ENCODE measurements around the gene CUL4A. TPM values are rescaled to one million over a fixed set of nuclear protein-coding genes. Genes with fewer than 3 reads are reported as not detected.

Gene CUL4A
- total and polyA plus RNA-seq, 2 experiments from 2014 or later, result 52.2 to 85.3 TPM

GRCh38 chr13:113203507-113204377, 5.7 kb upstream of the CUL4A start:
- no peak overlapping the region for H3K4me3 ChIP-seq
- WGBS (ENCODE audit: low lambda C conversion rate, missing lambda C conversion rate), result 84% methylated on average over 12 of the region's 12 CpGs
- DNase-seq (ENCODE audit: low spot score), result peak; percentile 47
- no peaks in the 10 kb centered on the region for H3K9me3 ChIP-seq (ENCODE audit: low read depth)
- H3K27me3 ChIP-seq, result no peaks in the 10 kb centered on the region
- no peak overlapping the region for H2AFZ ChIP-seq
- TF ChIP-seq EZH2 (IDR thresholded peaks at IDR 0.05; ENCODE audit: borderline replicate concordance) (no peak), CTCF (IDR thresholded peaks at IDR 0.05; ENCODE audit: poor library complexity) (no peak)
- no peaks in the 10 kb centered on the region for H3K9me2 ChIP-seq (replicated peaks; ENCODE audit: insufficient read depth)
- H3K4me1 ChIP-seq (ENCODE audit: insufficient read depth), result peaks cover 16% of the 10 kb centered on the region
- H3K27ac ChIP-seq, result peak overlapping the region; percentile 61
- no peak overlapping the region for H3K4me2 ChIP-seq
- peaks cover 5% of the 10 kb centered on the region for H4K20me1 ChIP-seq (ENCODE audit: insufficient read depth, poor library complexity, severe bottlenecking)
- peaks cover 96% of the 10 kb centered on the region for H3K79me2 ChIP-seq
- no peaks in the 10 kb centered on the region for H3K36me3 ChIP-seq (replicated peaks; ENCODE audit: insufficient read depth, low read depth)

DNA sequence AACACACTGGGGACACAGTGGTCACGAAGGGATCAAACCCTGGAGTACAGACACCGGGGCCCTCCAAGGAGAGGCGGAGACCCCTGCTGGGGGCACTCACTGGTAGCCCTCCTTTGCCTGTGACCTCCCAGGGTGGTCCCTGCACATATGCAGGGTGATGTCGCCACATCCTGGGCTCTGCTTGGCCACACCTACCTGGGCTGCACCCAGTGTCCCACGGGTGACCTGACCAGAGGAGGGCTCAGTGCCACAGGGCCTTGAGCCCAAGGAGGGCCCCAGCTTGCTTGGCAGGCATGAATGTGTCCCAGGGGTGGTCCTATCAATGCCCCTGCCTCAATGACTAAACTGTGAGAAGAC, 5.1 kb upstream of the CUL4A start:
- Histone ChIP-seq H3K79me2 (peaks cover 90% of the 10 kb centered on the region), H3K27me3 (no peaks in the 10 kb centered on the region), H3K4me3 (no peak overlapping the region), H3K36me3 (replicated peaks; ENCODE audit: insufficient read depth, low read depth) (no peaks in the 10 kb centered on the region), H3K9me3 (ENCODE audit: low read depth) (no peaks in the 10 kb centered on the region), H3K4me1 (ENCODE audit: insufficient read depth) (peaks cover 16% of the 10 kb centered on the region), H3K4me2 (no peak overlapping the region), H4K20me1 (ENCODE audit: insufficient read depth, poor library complexity, severe bottlenecking) (peaks cover 5% of the 10 kb centered on the region), H2AFZ (no peak overlapping the region), H3K27ac (no peak overlapping the region), H3K9me2 (replicated peaks; ENCODE audit: insufficient read depth) (no peaks in the 10 kb centered on the region)
- DNase-seq (ENCODE audit: low spot score), result no peak
- WGBS (ENCODE audit: low lambda C conversion rate, missing lambda C conversion rate), result 84% methylated on average over 5 of the region's 5 CpGs
- TF ChIP-seq EZH2phosphoT487 (IDR thresholded peaks at IDR 0.05; ENCODE audit: low read depth, severe bottlenecking, unreplicated experiment) (no peak), CTCF (IDR thresholded peaks at IDR 0.05; ENCODE audit: poor library complexity) (no peak), EZH2 (IDR thresholded peaks at IDR 0.05; ENCODE audit: borderline replicate concordance) (no peak)

DNA sequence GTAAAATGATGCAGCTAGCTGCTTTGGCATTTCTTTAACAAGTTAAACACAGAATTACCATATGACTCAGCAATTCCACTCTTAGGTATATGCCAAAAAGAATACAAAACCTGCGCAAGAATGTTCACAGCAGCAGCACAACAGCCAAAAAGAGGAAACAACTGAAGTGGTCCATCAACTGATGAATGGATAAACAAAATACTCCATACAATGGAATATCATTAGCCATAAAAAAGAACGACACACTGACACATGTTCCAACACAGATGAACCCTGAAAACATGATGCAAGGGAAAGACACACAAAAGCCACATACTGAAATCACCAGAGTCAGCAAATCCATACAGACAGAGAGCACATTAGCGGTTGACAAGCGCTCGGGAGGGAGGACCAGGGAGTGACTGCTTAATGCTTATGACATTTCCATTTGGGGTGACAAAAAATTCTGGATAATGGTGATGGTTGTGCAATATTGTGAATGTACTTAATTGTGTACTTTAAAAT, 3.9 kb upstream of the CUL4A start:
- Histone ChIP-seq H3K27me3 (no peaks in the 10 kb centered on the region), H3K4me1 (ENCODE audit: insufficient read depth) (peaks cover 19% of the 10 kb centered on the region), H4K20me1 (ENCODE audit: insufficient read depth, poor library complexity, severe bottlenecking) (peaks cover 8% of the 10 kb centered on the region), H3K9me2 (replicated peaks; ENCODE audit: insufficient read depth) (no peaks in the 10 kb centered on the region), H3K4me2 (no peak overlapping the region), H3K9me3 (ENCODE audit: low read depth) (no peaks in the 10 kb centered on the region), H3K27ac (no peak overlapping the region), H3K79me2 (peaks cover 85% of the 10 kb centered on the region), H3K36me3 (replicated peaks; ENCODE audit: insufficient read depth, low read depth) (no peaks in the 10 kb centered on the region), H2AFZ (no peak overlapping the region), H3K4me3 (no peak overlapping the region)
- TF ChIP-seq EZH2 (IDR thresholded peaks at IDR 0.05; ENCODE audit: borderline replicate concordance) (no peak), EZH2phosphoT487 (IDR thresholded peaks at IDR 0.05; ENCODE audit: low read depth, severe bottlenecking, unreplicated experiment) (no peak), CTCF (IDR thresholded peaks at IDR 0.05; ENCODE audit: poor library complexity) (no peak)
- 91% methylated on average over 5 of the region's 5 CpGs for WGBS (ENCODE audit: low lambda C conversion rate, missing lambda C conversion rate)
- no peak for DNase-seq (ENCODE audit: low spot score)
